Measurements from ENCODE around the gene OR2T34. TPM values are rescaled to one million over a fixed set of nuclear protein-coding genes. Genes with fewer than 3 reads are reported as not detected.
A peak's percentile ranks its signal among the peaks of the same experiment; 100 is the strongest.
"Not testable (repeated sequence)": the region's sequence is repeated elsewhere in the genome, so short reads cannot be mapped to it uniquely, and the experiment has no call there.

Gene OR2T34, protein sequence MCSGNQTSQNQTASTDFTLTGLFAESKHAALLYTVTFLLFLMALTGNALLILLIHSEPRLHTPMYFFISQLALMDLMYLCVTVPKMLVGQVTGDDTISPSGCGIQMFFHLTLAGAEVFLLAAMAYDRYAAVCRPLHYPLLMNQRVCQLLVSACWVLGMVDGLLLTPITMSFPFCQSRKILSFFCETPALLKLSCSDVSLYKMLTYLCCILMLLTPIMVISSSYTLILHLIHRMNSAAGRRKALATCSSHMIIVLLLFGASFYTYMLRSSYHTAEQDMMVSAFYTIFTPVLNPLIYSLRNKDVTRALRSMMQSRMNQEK
- not detected for total RNA-seq
- polyA plus RNA-seq = under 1 TPM in 1 of 2 donors, not detected in 1; 0.32 TPM

DNA sequence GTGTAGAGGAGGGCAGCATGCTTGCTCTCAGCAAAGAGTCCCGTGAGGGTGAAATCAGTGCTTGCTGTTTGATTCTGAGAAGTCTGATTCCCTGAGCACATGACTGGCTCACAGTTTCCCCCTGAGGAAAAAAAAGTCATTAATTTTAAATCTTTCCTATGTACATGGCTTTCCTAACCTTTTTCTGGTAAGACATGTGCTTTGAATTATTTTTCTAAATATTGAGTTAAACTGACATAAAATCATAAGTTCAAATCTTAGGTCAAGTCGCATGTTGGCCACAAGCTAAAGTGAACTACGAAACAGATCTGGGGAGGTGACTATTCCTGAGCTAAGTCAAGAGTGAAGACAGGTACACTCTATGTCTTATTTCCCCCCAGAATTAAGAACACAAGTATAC, at the start of gene OR2T34:
Gene OR2T34 (minus strand): TSS at position 101 of the 400 bp plus-strand sequence. CDS start 0 bp downstream, at position 101.
- H3K9me3 Mint-ChIP-seq; intact Hi-C loops (cut with micrococcal nuclease): not testable (repeated sequence)
- H3K27ac Mint-ChIP-seq = peak within 1 kb of the TSS in 1 of 7 donors; percentile 25

GRCh38 chr1:248622570-248623001, 48.0 kb upstream of the OR2T34 start:
- H3K4me1 ChIP-seq (ENCODE audit: insufficient read depth, low read length) = no peaks in the 10 kb centered on the region
- no peak overlapping the region for H3K27ac ChIP-seq (ENCODE audit: low read depth, low read length)
- no peak overlapping the region for H3K4me3 ChIP-seq (ENCODE audit: low read length in 2 of 2)
- H3K36me3 ChIP-seq (ENCODE audit: insufficient read depth, low read length) = no peaks in the 10 kb centered on the region
- H3K4me3 Mint-ChIP-seq = no peak overlapping the region
- ChIA-PET POLR2A (ENCODE audit: partially characterized antibody) (no interaction called here), CTCF (ENCODE audit: partially characterized antibody) (interaction anchor here (1.1 to 2.9 kb wide), 3 partner anchors 11 to 188 kb away, joined by 3 to 12 read pairs (median 3); no protein-coding TSS in a partner anchor)
- H3K27me3 Mint-ChIP-seq = no peaks in the 10 kb centered on the region
- H3K9me3 ChIP-seq (ENCODE audit: control insufficient read depth in 1 of 2, low read length in 2 of 2) = no peaks in the 10 kb centered on the region
- intact Hi-C loops (cut with micrococcal nuclease) = loop anchor here (1.0 kb wide), 2 partner anchors 64 to 185 kb away; no protein-coding TSS in a partner anchor
- H3K27me3 ChIP-seq (ENCODE audit: insufficient read depth, low read length) = no peaks in the 10 kb centered on the region
- no peak overlapping the region for H3K27ac Mint-ChIP-seq
- H3K4me1 Mint-ChIP-seq = peaks cover 0 to 7% (median 3%) of the 10 kb centered on the region in 4 donors
- DNase-seq = peak in 4 of 5 donors; percentile 3 to 26 (median 16)
- H3K9me3 Mint-ChIP-seq = no peaks in the 10 kb centered on the region
- H3K36me3 Mint-ChIP-seq = no peaks in the 10 kb centered on the region

More for the DNA sequence above, at the start of gene OR2T34:
- H3K27me3 Mint-ChIP-seq; DNase-seq; H3K27me3 ChIP-seq (ENCODE audit: insufficient read depth, low read length); H3K27ac ChIP-seq (ENCODE audit: low read depth, low read length); CTCF ChIA-PET (ENCODE audit: partially characterized antibody); H3K4me1 ChIP-seq (ENCODE audit: insufficient read depth, low read length); H3K4me3 Mint-ChIP-seq; H3K36me3 ChIP-seq (ENCODE audit: insufficient read depth, low read length); H3K9me3 ChIP-seq (ENCODE audit: control insufficient read depth in 1 of 2, low read length in 2 of 2); H3K4me3 ChIP-seq (ENCODE audit: low read length in 2 of 2); H3K4me1 Mint-ChIP-seq; H3K36me3 Mint-ChIP-seq; POLR2A ChIA-PET (ENCODE audit: partially characterized antibody): not testable (repeated sequence)

GRCh38 chr1:248621770-248622169, 47.2 kb upstream of the OR2T34 start:
- no peaks in the 10 kb centered on the region for H3K36me3 ChIP-seq (ENCODE audit: insufficient read depth, low read length)
- H3K4me3 ChIP-seq (ENCODE audit: low read length in 2 of 2) = no peak overlapping the region
- no peaks in the 10 kb centered on the region for H3K27me3 ChIP-seq (ENCODE audit: insufficient read depth, low read length)
- H3K9me3 ChIP-seq (ENCODE audit: control insufficient read depth in 1 of 2, low read length in 2 of 2) = no peaks in the 10 kb centered on the region
- H3K4me1 Mint-ChIP-seq = peaks cover 0 to 7% (median 3%) of the 10 kb centered on the region in 4 donors
- no peak overlapping the region for H3K4me3 Mint-ChIP-seq
- H3K27ac Mint-ChIP-seq = no peak overlapping the region
- ChIA-PET POLR2A (ENCODE audit: partially characterized antibody) (no interaction called here), CTCF (ENCODE audit: partially characterized antibody) (interaction anchor here (1.4 to 2.9 kb wide), 2 partner anchors 10 to 185 kb away, joined by 3 to 12 read pairs; no protein-coding TSS in a partner anchor)
- H3K27me3 Mint-ChIP-seq = no peaks in the 10 kb centered on the region
- H3K4me1 ChIP-seq (ENCODE audit: insufficient read depth, low read length) = no peaks in the 10 kb centered on the region
- no peak overlapping the region for H3K27ac ChIP-seq (ENCODE audit: low read depth, low read length)
- no peaks in the 10 kb centered on the region for H3K9me3 Mint-ChIP-seq
- H3K36me3 Mint-ChIP-seq = no peaks in the 10 kb centered on the region
- DNase-seq = no peak
- intact Hi-C loops (cut with micrococcal nuclease) = loop anchor here (1.0 kb wide), 2 partner anchors 65 to 186 kb away; no protein-coding TSS in a partner anchor

GRCh38 chr1:248618878-248619277, 44.3 kb upstream of the OR2T34 start:
- H3K9me3 ChIP-seq (ENCODE audit: control insufficient read depth in 1 of 2, low read length in 2 of 2) = no peaks in the 10 kb centered on the region
- no peaks in the 10 kb centered on the region for H3K36me3 ChIP-seq (ENCODE audit: insufficient read depth, low read length)
- no peaks in the 10 kb centered on the region for H3K4me1 ChIP-seq (ENCODE audit: insufficient read depth, low read length)
- Mint-ChIP-seq H3K27ac (no peak overlapping the region), H3K4me1 (peaks cover 0 to 7% (median 5%) of the 10 kb centered on the region in 4 donors), H3K4me3 (no peak overlapping the region), H3K9me3 (no peaks in the 10 kb centered on the region), H3K36me3 (no peaks in the 10 kb centered on the region), H3K27me3 (peaks cover 0 to 2% of the 10 kb centered on the region in 2 donors)
- DNase-seq = peak in 4 of 5 donors; percentile 11 to 34 (median 24)
- ChIA-PET CTCF (ENCODE audit: partially characterized antibody) (interaction anchor here (1.7 to 1.9 kb wide), 2 partner anchors 186 to 201 kb away, joined by 3 to 6 read pairs; no protein-coding TSS in a partner anchor), POLR2A (ENCODE audit: partially characterized antibody) (no interaction called here)
- H3K4me3 ChIP-seq (ENCODE audit: low read length in 2 of 2) = no peak overlapping the region
- intact Hi-C loops (cut with micrococcal nuclease) = loop anchor here (10.0 kb wide), 1 partner anchor 374 kb away; no protein-coding TSS in a partner anchor
- H3K27ac ChIP-seq (ENCODE audit: low read depth, low read length) = no peak overlapping the region
- no peaks in the 10 kb centered on the region for H3K27me3 ChIP-seq (ENCODE audit: insufficient read depth, low read length)

DNA sequence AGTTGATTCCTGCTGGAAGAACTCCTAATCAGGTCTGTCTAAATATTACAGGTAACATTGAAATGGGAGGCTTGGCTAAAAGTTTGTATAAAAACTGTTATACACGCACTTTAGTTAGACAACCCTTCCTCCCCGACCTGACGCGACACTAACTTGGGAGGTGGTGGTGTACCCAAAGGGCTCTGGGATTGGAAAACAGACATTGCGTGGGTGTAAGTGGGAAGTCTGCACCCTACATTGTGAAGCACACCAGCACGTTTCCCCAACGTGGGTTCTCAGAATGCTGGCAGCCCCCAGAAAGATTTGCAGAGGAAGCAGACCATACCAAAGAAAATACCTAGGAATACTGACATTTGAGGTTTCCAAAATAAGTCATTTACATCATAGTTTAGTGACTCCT, 43.6 kb upstream of the OR2T34 start:
- POLR2A ChIA-PET (ENCODE audit: partially characterized antibody) = no interaction called here
- peaks cover 0 to 2% of the 10 kb centered on the region in 2 donors for H3K27me3 Mint-ChIP-seq
- H3K9me3 ChIP-seq (ENCODE audit: control insufficient read depth in 1 of 2, low read length in 2 of 2) = no peaks in the 10 kb centered on the region
- H3K4me3 ChIP-seq (ENCODE audit: low read length in 2 of 2) = no peak overlapping the region
- H3K27ac Mint-ChIP-seq = no peak overlapping the region
- no peaks in the 10 kb centered on the region for H3K27me3 ChIP-seq (ENCODE audit: insufficient read depth, low read length)
- intact Hi-C loops (cut with micrococcal nuclease) = loop anchor here (10.0 kb wide), 1 partner anchor 373 kb away; no protein-coding TSS in a partner anchor
- H3K4me1 ChIP-seq (ENCODE audit: insufficient read depth, low read length) = no peaks in the 10 kb centered on the region
- no peaks in the 10 kb centered on the region for H3K9me3 Mint-ChIP-seq
- no peak for DNase-seq
- no peaks in the 10 kb centered on the region for H3K36me3 Mint-ChIP-seq
- H3K4me3 Mint-ChIP-seq = no peak overlapping the region
- CTCF ChIA-PET (ENCODE audit: partially characterized antibody) = interaction anchor here (0.6 to 1.7 kb wide), 4 partner anchors 11 to 305 kb away, joined by 3 read pairs; no protein-coding TSS in a partner anchor
- no peak overlapping the region for H3K27ac ChIP-seq (ENCODE audit: low read depth, low read length)
- H3K4me1 Mint-ChIP-seq = peaks cover 0 to 7% (median 5%) of the 10 kb centered on the region in 4 donors
- no peaks in the 10 kb centered on the region for H3K36me3 ChIP-seq (ENCODE audit: insufficient read depth, low read length)

GRCh38 chr1:248613742-248614141, 39.2 kb upstream of the OR2T34 start:
- POLR2A ChIA-PET (ENCODE audit: partially characterized antibody) = no interaction called here
- Mint-ChIP-seq H3K9me3 (no peaks in the 10 kb centered on the region), H3K4me1 (peaks cover 0 to 4% (median 3%) of the 10 kb centered on the region in 4 donors), H3K36me3 (no peaks in the 10 kb centered on the region), H3K27me3 (peaks cover 0 to 2% of the 10 kb centered on the region in 2 donors), H3K4me3 (no peak overlapping the region), H3K27ac (no peak overlapping the region)
- Histone ChIP-seq H3K27ac (ENCODE audit: low read depth, low read length) (no peak overlapping the region), H3K4me3 (ENCODE audit: low read length in 2 of 2) (no peak overlapping the region), H3K4me1 (ENCODE audit: insufficient read depth, low read length) (no peaks in the 10 kb centered on the region), H3K36me3 (ENCODE audit: insufficient read depth, low read length) (no peaks in the 10 kb centered on the region), H3K9me3 (ENCODE audit: control insufficient read depth in 1 of 2, low read length in 2 of 2) (no peaks in the 10 kb centered on the region), H3K27me3 (ENCODE audit: insufficient read depth, low read length) (no peaks in the 10 kb centered on the region)
- CTCF ChIA-PET (ENCODE audit: partially characterized antibody) = interaction anchor here (1.0 to 1.6 kb wide), 3 partner anchors 11 to 203 kb away, joined by 3 to 5 read pairs (median 3); no protein-coding TSS in a partner anchor
- intact Hi-C loops (cut with micrococcal nuclease) = loop anchor here (10.0 kb wide), 1 partner anchor 369 kb away; no protein-coding TSS in a partner anchor
- DNase-seq = no peak

DNA sequence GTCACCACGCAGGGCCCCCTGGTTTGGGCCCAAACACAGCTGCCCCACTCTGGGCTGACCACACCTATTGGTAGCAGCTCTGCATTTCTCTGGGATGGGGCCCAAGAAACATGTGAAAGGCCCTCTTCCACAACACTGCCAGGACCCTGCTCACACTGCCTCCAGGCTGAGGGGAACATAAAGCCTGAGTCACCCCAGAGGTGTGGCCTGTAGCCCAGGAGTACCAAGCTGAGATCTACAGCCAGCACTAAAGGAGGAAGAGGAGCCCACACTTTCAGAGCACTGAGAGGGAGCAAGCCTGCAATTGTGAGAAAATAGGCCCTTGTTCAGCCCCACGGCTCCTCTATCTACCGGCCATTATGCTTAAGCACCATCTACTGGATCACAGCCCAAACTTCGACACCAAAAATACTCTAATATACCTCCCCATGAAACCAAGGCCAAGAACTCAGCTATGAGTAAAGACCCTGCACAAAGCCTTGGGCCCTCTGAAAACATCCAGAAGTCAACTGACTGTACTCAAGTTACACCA, 37.4 kb upstream of the OR2T34 start:
- Histone ChIP-seq H3K4me1 (ENCODE audit: insufficient read depth, low read length) (no peaks in the 10 kb centered on the region), H3K36me3 (ENCODE audit: insufficient read depth, low read length) (no peaks in the 10 kb centered on the region), H3K27me3 (ENCODE audit: insufficient read depth, low read length) (no peaks in the 10 kb centered on the region), H3K4me3 (ENCODE audit: low read length in 2 of 2) (no peak overlapping the region), H3K9me3 (ENCODE audit: control insufficient read depth in 1 of 2, low read length in 2 of 2) (no peaks in the 10 kb centered on the region), H3K27ac (ENCODE audit: low read depth, low read length) (no peak overlapping the region)
- H3K27me3 Mint-ChIP-seq = peaks cover 0 to 2% of the 10 kb centered on the region in 2 donors
- ChIA-PET POLR2A (ENCODE audit: partially characterized antibody) (no interaction called here), CTCF (ENCODE audit: partially characterized antibody) (interaction anchor here (0.8 to 1.3 kb wide), 3 partner anchors 10 to 207 kb away, joined by 3 to 4 read pairs (median 4); no protein-coding TSS in a partner anchor)
- no peak overlapping the region for H3K4me3 Mint-ChIP-seq
- no peak for DNase-seq
- no peaks in the 10 kb centered on the region for H3K9me3 Mint-ChIP-seq
- H3K36me3 Mint-ChIP-seq = no peaks in the 10 kb centered on the region
- intact Hi-C loops (cut with micrococcal nuclease) = loop anchor here (10.0 kb wide), 1 partner anchor 367 kb away; no protein-coding TSS in a partner anchor
- peak overlapping the region in 1 of 7 donors; percentile 6 for H3K27ac Mint-ChIP-seq
- H3K4me1 Mint-ChIP-seq = peaks cover 0 to 4% (median 0%) of the 10 kb centered on the region in 4 donors

Measured in CD4-positive, alpha-beta memory T cell (primary cell).